ENCODE results near the gene CAMK1D.
"Not testable (repeated sequence)": the region's sequence is repeated elsewhere in the genome, so short reads cannot be mapped to it uniquely, and the experiment has no call there.

CAMK1D gene

DNA sequence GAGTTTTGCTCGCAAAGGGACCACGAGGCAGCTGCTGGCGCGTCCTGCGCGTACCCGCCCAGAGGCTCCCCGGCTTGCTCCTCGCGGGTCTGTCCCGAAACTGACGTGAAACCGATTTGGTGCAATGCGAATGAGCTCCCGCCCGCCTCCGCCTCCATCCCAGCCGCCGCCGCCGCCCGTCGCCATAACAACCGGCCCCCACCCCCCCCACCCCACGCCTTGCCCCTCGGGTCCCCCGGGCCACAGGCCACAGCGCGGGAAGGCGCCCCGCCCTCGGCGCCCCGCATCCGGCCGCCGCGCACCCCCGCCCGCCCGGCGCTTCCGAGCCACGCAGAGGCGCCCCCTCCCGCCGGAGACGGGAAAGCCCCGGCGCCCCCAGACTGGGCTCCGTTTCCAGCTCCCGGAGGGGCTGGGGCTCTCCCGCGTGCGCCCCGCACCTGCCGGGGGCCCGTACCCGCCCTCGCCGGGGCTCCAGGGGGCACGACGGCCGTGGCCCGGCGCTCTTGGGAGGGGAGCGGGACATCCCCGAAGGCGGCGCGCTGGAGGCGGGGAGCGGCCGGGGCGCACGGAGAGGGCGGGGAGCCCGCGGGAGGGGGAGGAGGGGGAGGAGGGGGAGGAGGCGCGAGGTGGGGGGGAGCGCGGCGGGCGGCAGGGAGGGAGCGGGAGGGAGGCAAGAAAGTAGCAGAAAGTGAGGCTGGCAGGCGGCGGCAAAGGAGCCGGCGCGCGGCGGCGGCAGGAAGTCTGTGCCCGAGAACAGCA, at the start of gene CAMK1D:
TSS of gene CAMK1D (plus strand) at position 678 of the 759 bp plus-strand sequence.
- DNase-seq (ENCODE audit: low read depth, low spot score): peak; percentile 45

DNA sequence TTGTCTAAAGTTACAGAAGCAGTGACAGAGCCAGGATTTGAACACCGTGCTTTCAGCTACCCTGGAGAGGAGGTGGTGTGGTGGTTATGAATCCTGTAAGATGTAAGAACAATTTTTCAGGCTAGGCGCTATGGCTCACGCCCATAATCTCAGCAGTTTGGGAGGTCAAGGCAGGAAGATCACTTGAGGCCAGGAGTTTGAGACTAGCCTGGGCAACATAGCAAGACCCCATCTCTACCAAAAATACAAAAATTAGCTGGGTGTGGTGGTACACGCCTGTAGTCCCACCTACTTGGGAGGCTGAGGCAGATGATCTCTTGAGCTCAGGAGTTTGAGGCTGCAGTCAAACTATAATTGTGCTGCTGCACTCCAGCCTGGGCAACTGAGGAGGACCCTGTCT, 48.3 kb upstream of the CAMK1D start:
- DNase-seq (ENCODE audit: low read depth, low spot score): not testable (repeated sequence)

DNA sequence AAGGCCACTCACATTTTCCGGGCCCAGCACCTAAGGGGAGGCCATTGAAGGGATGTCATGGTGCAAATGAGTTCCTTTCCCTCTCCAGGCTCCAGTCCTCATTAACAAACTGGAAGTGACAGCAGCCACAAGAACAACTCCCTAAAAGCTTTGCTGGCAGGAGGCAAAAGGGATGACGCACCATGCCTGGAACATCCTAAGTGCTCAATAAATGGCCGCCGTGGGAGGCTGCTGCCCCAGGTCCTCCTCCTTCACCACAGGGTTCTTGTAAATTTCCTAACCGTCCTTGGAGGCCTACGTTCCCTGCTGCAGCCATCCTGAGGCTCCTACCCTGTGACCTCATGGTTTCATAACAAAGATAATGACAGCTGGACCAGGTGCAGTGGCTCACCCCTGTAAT, 41.3 kb upstream of the CAMK1D start:
- no peak for DNase-seq (ENCODE audit: low read depth, low spot score)

DNA sequence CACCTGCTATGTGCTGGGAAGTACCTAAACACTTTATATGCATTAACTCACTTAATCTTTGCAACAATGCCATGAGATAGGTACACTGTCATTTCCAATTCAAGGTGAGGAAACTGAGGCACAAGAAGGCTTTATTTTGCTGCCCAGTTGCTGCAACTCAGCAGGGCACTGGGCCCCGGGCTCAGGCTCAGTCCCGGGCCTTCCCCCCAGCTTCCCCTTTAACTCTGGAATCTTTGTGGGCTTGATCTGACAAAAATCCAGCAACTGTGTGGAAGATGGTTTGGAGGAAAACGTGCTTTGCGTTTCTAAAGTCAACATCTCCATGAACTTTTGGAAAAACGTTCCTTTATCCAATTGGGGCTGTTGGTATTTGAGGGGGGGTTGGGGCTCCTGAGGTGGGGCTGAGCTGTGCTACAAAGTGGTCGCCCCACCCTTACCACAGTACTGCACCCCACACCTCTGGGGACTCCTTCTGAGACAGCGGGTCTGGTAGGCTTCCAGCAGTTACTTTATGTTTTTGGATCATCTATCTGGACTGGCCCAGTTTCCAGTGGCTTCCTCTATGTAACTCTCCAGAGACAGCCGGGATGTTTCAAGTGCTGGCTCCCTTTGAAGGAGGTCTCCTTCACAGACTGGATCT, 40.5 kb upstream of the CAMK1D start:
- no peak for DNase-seq (ENCODE audit: low read depth, low spot score)

DNA sequence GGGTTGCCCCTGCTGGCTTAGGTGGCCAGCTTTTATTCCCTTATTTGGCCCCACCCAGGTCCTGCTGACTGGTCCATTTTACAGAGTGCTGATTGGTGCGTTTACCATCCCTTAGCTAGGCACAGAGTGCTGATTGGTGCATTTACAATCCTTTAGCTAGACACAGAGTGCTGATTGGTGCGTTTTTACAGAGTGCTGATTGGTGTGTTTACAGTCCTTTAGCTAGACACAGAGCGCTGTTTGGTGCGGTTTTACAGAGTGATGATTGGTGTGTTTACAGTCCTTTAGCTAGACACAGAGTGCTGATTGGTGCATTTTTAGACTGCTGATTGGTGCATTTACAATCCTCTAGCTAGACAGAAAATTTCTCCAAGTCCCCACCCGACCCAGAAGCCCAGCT, 39.6 kb upstream of the CAMK1D start:
- DNase-seq (ENCODE audit: low read depth, low spot score): not testable (repeated sequence)

DNA sequence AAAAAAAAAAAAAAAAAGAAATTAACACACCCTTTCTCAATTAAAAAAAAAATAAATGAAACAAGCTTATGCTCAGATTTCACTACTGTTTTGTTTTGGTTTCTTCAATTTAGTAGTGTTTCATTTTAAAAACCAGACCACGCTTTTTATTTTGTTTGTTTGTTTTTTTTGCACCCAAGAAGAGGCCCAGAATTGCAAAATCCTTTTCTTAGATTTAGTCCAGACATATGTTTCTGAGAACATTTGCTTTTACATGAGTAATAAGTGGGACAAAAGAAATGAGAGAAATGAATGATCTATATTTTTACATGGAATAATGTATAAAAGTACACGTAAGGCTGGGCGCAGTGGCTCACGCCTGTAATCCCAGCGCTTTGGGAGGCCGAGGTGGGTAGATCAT, 34.5 kb upstream of the CAMK1D start:
- DNase-seq (ENCODE audit: low read depth, low spot score): no peak

DNA sequence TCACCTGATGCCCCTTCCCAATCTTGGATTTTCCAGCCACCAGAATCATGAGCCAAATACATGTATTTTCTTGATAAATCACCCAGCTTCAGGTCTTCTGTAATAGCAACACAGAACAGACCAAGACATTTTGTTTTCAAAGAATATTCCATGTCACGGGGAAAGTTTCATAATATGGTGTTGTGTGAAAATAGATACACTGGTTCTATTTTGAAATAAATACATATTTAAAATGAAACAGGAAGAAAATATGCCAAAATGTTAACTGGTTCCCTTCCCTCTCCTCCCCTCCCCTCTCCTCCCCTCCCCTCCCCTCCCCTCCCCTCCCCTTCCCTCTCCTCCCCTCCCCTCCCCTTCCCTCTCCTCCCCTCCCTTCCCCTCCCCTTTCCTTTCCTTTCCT, 30.3 kb upstream of the CAMK1D start:
- no peak for DNase-seq (ENCODE audit: low read depth, low spot score)

DNA sequence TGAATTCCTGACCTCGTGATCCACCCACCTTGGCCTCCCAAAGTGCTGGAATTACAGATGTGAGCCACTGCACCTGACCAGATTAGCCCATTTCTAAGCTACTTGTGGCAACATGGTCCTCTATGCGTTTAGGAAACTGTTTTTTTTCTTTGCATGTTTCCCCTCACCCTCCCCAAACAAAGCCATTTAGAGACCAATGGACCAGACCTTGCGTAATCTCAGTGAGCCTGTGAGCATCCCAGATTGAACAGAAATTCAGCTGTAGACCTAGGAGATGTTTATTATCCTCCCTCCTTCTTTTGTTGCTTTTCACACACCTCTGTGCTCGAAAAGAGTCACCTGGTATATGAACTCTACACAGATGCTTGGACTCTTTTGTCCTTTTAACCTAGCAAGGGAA, 28.5 kb upstream of the CAMK1D start:
- DNase-seq (ENCODE audit: low read depth, low spot score): no peak

DNA sequence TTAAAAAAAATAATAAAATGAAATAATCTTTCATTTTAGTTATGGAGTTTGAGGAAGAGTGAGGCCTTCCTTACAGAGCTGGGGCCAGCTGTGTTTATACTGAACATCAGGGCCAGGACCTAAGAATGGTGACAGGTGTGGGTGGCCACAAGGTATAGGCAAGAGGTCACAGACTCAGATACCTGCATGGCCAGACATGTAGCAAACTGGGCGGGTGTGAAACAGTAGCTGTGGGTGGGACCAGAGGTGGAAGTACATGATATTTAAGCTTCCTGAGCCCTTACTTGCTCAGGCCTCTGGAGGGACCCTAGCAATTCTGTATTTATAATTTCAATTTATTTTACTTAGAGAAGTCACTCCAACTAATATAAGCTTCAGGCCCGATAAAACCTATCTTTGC, 27.7 kb upstream of the CAMK1D start:
- no peak for DNase-seq (ENCODE audit: low read depth, low spot score)

DNA sequence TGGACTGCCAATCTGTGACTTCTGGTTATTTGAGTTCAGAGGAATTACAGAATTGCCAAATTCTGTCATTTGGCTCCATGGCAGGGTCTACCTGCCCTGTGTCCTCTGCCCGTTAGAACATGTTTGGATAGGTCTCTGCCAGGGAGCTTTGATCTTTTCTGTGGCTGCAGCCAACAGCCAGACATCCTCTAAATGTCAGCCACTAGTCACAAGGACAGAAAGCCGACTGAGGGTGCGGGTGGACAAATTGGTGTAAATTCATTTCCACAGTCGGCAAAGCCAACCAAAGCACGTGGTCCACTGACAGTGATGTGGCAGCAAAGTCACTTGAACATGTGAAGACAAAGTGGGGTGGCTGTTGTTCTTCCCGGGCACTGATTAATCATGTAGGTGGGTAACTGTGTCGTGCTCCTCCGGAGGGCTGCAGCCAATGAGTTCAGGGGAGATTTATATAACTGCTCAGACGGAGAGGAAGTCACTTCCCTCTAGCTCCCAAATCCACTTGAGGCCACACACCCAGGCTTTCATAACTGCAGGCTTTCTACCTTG, 26.7 kb upstream of the CAMK1D start:
- no peak for DNase-seq (ENCODE audit: low read depth, low spot score)

DNA sequence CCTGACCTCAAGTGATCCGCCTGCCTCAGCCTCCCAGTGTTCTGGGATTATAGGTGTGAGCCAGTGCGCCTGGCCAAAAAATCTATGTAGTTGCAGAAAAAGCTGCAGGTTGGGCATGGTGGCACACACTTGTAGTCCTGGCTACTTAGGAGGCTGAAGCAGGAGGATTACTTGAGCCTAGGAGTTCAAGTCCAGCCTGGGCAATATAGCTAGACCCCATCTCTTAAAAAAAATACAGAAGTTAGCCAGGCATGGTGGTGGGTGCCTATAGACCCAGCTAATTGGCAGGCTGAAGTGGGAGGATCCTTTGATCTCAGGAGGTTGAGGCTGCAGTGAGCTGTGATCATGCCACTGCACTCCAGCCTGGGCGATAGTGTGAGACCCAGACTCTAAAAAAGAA, 24.8 kb upstream of the CAMK1D start:
- no peak for DNase-seq (ENCODE audit: low read depth, low spot score)

DNA sequence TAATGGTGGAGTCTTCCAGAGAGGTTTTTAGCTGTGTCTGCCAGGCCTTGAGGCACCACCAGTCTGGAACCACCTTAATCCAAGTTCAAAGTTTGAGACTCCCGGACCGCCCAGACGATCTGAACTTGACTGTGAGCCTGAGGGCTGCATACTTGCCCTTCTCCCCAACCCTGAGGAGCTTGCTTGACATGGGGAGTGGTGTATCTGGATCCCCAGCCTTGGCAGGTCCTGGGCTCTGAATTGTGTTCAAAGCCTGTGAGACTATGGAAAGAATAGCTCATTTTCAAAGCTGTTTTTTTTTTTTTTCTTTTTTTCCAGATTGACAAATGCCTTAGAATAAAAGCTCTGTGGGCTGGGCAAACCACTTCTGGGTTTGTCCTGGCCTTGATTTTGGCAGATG, 22.3 kb upstream of the CAMK1D start:
- no peak for DNase-seq (ENCODE audit: low read depth, low spot score)

DNA sequence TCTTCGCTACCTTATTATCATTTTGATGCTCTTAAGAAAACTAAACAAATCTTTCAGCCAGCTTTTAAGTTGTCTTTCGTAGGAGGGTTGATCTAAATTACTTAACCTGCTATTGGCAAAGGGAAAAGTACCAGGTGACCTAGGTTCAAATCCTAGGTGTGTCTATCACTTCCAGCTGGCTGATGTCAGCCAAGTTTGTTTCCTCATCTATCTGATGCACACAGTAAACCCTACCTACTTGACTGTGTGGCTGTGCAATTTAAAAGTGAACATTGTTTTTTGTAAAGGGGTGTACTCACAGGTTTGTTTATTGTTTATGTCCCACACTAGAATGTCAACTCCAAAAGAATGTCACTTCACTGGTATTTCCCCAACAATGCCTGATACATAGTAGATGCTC, 21.9 kb upstream of the CAMK1D start:
- no peak for DNase-seq (ENCODE audit: low read depth, low spot score)

DNA sequence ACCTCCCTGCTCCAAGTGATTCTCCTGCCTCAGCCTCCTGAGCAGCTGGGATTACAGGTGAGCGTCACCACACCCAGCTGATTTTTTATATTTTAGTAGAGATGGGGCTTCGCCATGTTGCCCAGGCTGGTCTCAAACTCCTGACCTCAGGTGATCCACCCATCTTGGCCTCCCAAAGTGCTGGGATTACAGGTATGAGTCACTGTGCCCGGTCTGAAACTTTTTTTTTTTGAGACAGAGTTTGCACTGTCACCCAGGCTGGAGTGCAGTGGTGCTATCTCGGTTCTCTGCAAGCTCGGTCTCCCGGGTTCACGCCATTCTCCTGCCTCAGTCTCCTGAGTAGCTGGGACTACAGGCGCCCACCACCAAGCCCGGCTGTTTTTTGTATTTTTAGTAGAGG, 21.0 kb upstream of the CAMK1D start:
- DNase-seq (ENCODE audit: low read depth, low spot score): not testable (repeated sequence)

DNA sequence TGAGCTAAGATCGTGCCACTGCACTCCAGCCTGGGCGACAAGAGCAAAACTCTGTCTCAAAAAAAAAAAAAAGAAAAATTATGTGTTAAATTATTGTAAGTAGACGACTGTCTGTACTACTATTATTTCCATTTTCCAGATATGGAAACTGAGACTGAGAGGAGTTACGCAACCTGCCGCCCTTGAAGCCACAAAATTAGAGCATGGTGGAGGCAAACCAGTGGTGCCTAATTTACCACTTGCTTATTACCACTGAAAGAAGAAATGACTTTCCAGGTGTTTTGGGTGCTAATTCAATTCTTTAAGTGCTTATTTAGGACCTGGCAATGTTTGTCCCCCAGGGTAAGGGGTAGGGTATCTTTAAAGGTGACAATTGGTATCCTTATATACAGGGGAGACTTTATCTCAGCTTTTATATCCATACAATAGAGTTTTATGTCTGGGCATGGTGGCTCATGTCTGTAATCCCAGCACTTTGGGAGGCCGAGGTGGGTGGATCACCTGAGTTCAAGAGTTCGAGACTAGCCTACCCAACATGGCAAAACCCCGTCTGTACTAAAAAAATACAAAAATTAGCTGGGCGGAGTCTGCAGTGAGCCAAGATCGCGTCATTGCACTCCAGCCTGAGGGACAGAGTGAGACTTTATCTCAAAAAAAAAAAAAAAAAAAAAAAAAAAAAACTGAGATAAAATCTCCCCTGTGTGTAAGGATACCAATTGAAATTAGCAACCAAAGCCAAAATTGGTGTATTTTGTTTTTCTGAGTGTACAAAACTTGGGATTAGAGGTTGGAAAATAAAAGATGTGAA, 16.6 kb upstream of the CAMK1D start:
- no peak for DNase-seq (ENCODE audit: low read depth, low spot score)

DNA sequence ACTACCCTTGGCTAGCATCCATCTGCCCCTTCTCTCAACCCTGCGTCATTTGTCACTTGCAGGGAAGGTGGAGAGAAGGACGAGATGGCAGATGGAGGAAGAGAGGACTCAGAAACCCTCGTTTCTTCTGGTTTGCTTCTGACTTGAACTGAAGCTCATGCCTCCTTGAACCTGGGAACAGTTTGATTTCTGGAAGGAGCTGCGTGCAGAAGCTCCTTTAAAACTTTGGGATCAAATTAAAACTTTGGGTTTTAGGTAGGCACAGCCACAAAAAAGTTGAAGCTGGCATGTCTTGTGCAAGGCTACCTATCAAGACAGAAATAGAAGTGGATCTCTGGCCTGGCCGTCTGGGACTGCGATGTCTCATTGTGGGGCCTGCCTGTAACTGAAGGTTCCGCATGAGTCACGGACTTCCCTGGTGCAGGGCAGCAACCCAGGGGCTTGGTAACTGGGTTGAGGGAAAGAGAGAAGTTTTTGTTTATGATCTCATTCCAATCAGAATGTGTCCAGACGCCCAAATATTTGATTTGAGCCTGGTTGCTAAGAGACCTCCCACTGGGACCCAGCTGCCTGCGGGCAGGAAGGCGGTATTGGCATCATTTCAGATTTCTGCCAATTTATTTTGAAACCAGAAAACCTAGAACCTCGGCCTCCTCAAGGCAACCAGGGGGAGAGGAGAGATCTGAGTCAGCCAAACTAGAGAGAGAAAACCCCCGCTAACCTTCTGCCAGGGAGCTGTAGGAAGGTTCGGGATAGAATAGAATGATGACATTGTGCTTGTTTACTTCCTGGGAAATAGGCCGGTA, 15.8 kb upstream of the CAMK1D start:
- DNase-seq (ENCODE audit: low read depth, low spot score): no peak

DNA sequence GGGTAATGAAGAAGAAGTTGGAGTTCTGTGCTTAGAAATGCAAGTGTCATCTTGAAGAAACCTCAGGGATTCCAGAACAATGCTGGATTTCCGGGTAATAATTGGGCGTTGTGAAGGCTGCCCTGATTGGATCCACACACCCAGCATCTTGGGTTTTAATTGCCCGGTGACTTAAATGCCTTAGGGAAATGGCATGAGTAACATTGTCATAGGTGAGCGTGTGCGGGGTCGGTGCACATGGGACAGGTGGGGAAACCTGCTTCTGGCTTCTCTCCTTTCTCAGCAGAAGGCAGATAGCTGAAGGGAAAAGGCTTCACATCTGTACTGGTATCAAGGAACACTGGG, 15.2 kb upstream of the CAMK1D start:
- DNase-seq (ENCODE audit: low read depth, low spot score): no peak

DNA sequence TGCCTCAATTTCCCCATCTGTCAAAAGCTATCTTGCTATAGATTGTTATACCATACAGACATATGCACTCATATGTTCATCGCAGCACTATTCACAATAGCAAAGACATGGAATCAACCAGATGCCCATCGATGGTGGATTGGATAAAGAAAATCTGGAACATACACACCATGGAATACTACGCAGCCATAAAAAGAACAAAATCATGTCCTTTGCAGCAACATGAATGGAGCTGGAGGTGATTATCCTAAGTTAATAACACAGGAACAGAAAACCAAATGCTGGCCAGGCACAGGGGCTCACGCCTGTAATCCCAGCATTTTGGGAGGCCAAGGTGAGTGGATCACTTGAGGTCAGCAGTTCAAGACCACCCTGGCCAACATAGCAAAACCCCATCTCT, 14.2 kb upstream of the CAMK1D start:
- not testable (repeated sequence) for DNase-seq (ENCODE audit: low read depth, low spot score)

DNA sequence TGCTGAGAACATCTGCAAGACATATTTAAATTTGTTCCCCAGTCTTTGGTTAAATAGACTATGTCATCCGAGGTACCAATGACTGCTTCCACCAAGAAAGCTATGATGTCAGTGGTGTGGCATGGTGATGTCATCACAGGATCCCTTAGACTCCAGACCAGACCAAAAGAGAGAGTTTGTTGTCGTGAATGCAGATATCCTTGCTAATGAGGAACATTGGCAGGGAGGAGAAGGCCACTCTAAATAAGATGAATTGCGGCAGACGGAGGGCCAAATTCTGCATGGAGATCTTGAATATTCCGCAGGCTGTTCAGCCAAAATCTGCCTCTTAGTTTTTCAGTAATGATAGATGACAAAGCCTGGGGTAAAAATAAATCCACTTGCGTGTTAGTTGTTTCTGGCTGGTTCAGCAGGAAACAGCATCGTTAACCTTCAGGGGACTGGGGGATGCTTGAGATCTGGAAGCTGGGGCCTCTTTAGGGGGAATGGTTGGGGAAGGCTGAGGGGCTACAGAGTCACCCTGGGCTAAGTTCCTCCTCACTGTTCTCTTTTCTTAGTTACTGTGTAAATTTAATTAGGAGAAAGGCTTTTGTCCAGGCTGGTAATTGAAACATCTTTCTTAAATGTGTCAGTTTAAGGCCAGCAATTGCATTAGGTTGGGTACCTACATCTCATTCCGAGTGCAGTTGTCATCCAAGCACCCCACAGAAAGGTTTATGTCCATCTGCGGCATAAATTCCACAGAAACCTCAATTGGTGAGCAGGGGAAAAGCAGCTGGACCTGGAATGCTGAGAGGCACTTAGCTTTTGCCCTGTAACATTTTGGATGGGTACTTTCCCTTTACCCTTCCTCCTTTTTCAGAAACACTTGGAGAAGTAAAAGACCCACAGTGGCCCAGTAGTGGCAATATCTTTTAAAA, 11.6 kb upstream of the CAMK1D start:
- no peak for DNase-seq (ENCODE audit: low read depth, low spot score)

DNA sequence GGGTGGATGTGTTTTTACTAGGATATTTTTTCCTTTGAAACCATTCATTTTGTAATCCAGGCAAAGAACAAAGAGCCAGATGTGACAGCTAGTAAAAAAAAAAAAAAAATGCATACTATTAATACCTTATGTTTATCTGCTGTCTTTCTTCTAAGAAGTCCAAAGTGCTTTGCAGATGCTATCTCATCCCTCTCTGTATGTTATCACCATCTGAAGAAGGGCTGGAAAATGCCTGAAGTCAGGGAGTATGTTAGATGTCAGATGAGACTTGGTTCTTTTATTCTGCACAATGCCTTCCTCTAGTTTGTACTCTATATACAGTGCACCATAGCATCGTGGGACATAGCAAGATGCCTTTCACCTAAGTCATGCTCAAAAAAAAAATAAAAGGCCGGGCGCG, 10.4 kb upstream of the CAMK1D start:
- DNase-seq (ENCODE audit: low read depth, low spot score): no peak

DNA sequence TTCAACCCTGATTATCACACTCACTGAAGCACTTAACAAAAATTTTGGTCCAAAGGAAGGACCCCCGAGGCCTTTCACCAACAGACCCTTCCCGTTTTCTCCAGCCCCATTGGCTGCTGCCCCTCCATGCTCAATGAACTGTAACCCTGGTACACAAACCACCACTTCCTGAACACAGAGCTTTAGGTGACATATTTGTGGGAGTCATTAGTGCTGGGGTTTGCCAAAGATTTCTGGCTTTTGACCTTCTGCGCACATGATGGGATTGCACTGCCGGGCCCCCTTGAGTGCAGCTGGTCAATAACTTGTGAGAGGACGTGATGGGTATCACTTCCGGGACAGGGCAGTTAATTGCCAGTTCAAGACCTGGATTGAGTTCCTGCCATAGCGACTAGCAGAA, 9.0 kb upstream of the CAMK1D start:
- DNase-seq (ENCODE audit: low read depth, low spot score): no peak

All from iPS DF 19.7 (cell line).